Activated CD4-positive, CD25-positive, alpha-beta regulatory T cell (primary cell): Measurements from ENCODE around the gene CILP2.

Experiments
- DNase-seq, 4 experiments: peaks; one replicate each; lab custom pipeline; 2025; lab: John Stamatoyannopoulos, UW

Gene CILP2

GRCh38 chr19:19543640-19544039 lies 5.6 kb downstream of the CILP2 start:
- no peak for DNase-seq

GRCh38 chr19:19544257-19544953 lies 6.3 kb downstream of the CILP2 start:
- DNase-seq, result no peak

- DNase-seq, result no peak
Measured at GRCh38 chr19:19544954-19545591, 7.0 kb downstream of the CILP2 start.

GRCh38 chr19:19545707-19546106 lies 7.6 kb downstream of the CILP2 start:
- no peak for DNase-seq

- DNase-seq, result no peak
Measured at GRCh38 chr19:19546751-19547162, 8.7 kb downstream of the CILP2 start.

DNA sequence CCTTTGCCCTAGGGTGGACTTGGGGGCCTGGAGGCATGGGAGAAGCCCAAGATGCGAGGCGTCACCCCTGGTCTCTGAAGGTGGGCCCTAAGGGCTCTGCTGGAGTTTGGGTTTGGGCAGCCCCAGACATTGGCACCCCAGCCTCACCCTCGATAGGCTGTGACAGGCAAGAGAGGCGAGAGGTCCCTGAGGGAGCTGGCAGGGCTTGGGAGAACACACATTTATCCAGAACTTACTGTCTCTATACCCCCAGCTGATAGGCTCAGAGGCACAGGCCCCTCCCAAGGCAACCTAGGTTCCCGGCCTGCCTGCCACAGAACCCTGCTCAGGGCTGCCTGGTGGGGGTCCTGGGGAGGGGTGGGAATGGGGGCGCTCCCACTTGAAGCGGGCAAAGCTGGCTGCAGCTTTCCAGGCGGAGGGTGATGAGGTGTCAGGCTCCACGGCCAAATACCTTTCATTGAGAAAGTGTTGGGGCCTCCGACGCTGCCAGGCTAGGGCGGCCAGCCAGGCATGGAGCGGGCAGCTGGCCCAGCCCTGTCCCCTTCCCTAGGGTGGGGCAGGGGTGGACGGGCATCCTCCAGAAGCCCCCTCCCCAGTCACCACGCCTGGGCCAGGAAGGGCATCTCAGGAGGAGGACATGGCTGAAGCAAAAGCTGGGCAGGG lies 9.7 kb downstream of the CILP2 start:
- DNase-seq, result no peak

- DNase-seq, result no peak
Measured at GRCh38 chr19:19548915-19549759, 11.1 kb downstream of the CILP2 start.

- no peak for DNase-seq
Measured at GRCh38 chr19:19549804-19550464, 11.9 kb downstream of the CILP2 start.

DNA sequence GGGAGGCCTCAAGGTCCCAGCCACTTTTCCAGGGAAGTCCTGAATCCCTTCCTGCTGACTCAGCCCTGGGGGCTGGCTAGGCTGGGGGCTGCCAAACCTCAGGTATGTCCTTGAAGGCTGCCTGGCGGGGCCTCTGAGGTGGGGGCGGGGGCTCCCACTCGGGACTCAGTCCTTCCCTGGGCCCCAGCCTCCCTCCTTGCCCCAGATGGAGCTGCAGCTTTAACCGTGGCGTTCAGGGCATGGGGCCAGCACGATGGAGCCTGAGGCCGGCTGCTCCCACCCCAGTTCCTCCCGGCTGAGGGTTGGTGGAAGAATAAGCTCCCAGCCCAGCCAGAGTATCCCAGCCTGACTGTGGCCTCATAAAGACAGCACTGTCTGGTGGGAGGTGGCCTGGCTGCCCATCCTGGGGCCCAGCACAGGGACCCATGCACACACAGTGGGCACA lies 12.4 kb downstream of the CILP2 start:
- no peak for DNase-seq

- no peak for DNase-seq
Measured at GRCh38 chr19:19550972-19551852, 13.1 kb downstream of the CILP2 start.

DNA sequence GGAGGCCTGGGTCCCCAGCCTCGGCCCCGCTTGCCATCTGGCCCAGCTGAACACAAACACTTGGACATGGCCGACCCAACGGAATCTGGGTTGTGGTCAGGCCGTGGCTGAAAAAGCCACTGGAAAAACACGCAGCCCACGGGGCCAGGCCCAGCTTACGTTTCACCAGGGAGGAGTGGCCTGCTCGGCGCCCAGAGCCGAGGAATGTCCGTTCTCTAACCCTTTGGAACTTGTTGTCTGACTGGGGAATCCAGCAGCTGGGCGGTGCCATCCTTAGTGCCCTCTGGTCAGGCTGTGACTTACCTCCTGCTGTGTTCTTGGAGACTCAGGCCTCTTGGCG lies 13.8 kb downstream of the CILP2 start:
- DNase-seq, result no peak

DNA sequence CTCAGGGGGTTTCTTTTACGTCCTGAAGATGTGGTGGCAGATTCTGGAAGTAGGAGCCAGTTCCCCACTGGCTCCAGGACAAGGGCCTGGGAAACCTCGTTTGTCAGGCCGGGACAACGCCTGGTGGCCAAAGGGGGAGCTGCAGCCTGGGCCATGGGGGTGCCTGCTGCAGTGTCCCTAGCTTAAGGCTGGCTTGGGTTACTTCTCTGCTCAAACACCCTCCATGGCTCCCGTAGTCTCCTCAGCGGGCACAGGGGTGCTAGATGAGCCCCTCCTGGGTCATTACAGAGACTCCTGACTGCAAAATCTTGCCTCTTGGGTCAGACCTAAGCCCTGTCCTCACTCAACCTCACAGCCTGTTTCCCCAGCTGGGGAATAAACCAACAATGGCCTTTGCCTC lies 14.7 kb downstream of the CILP2 start:
- DNase-seq, result no peak

DNA sequence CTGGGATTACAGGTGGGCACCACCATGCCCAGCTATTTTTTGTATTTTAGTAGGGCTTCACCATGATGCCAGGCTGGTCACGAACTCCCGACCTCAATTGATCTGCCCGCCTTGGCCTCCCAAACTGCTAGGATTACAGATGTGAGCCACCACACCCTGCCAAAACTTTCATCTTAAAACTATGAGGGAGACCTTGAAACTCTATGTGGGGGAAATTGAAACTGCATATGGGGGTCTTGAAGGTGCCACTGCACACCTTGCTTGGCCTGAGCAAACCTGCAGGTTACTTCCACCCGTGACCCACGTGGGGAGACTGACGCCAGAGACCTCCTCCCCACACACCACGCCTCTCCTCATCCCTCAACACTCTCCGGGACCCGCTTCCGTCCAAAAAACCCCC lies 15.6 kb downstream of the CILP2 start:
- DNase-seq, result no peak

DNA sequence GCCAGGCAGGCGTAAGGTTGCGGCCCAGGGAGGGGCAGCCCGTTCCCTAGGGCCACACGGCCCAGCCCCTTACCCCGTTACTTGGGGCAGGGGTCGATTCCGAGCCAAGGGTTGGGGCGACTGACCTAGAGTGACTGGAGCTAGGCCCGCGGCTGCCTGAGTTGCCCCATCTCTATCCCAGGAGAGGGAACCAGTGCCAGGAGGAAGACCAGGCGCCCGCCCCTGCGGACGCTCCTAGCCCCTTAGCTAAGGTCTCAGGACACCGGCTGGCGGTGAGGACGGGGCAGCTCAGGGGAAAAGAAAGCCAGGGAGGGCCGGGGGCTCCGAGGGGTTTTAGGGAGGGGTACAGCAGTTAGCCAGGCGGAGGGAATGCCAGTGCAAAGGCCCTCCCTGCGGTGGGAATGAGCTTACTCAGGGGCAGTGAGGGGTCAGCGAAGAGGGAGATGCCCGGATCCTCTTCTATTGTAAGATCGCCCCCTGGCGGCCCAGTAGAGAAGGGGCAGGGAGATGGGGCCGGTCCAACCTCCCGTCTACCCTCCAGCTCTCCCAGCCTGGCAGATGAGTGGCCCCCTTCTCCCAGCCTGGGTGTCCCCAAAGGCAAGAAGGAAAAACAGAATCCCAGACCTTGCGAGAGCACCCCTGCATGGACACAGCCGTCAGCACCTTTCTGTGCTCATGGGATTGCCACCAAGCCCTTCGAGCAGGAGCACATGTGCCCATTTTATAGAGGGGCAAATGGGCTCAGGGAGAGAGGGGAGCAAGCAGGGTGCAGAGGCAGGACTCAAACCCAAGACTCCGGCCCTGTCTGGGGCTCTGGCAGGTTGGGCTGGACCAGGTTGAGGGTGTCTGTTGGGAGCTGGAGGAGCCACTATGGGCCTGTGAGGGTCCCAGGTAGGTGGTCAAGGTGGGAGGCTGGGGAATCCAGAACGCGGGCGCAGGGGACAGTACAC lies 16.3 kb downstream of the CILP2 start:
- peak in 3 of 4 experiments; percentile 14 to 43 (median 40) for DNase-seq

DNA sequence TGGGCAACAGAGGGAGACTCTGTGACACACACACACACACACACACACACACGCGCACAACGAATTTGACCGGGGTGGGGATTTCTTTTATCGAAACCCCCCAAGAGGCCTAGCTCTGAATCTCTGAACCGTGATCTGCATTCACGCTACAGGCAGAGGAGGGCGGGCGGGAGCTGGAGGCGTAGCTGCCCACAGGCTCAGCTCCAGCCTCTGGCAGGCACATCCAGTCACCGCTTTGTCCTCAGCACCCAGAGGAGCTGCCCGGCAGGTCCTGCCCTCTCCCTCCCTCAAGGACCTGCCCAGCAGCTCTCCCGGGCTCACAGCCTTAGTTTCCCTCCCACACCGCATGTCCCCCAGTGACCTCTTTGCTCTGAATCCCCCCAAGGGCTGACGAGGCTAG lies 20.0 kb downstream of the CILP2 start:
- no peak for DNase-seq

DNA sequence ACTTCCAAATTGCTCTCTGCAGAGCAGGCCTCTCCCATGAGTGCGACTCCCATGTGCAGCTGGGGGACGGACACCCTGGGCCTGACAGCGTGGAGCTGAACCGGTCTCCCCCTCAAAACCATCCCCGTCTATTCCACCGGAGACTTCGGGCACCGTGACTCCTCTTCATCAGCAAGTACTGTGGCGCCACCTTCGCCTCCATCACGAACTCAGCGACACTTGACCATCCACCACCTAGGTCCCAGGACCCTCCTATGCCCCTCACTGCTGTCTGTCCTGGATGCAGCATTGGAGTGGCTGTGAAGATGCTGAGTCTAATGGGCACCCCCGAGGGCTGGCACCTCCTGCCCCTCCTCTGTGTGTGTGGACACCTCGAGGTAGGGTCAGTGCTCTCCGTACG lies 20.6 kb downstream of the CILP2 start:
- DNase-seq, result no peak

DNA sequence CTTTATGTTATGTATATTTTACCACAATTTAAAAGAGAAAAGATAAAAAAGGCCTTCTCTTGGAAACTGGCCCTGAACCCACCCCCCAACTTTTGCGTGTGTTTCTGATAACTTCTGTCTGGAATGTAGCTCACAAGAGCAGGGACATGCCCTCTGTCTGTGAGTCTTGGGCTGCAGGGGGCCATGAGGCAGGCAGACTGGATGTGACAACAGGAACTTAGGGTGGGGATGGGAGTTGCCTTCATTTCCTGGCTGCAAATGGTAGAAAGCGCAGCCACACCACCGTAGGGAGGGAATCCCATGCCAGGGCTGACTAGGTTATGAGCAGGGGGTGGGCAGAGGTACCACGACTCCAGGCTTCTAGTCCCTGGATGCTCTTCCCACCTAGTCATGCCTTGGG lies 21.9 kb downstream of the CILP2 start:
- DNase-seq, result no peak

DNA sequence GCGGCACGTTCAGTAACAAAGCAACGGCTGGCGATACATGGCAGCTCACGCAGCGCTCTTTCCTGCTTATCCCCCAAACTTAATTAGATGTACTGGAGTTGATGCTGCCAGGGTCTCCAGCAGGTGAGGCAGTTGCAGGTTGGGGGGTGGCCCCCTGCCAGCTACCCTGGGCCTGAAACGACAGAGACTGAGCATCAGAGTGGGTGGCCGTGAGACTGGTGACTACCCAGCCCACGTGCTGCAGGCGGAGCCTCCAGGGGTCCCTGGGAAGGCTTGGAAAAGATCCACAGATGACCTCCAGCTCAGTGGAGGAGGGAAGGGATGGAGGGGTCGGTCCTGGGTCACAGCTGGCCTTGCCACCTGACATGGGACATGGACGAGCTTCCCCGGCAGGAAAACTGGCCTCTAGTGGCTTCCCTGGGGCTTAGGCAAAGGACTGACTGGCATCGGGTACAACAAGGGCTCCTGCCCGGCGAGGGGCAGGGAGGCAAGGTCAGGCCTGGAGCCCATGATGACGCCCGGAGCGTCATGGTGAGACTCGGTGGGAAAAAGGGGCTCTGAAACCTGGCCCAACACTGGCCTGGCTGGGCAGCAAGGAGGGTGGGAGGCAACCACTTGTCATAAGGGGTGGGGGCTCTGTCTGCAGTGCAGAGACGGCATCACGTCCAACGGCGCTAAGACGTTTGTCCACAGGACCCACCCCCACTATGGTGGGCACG lies 24.0 kb downstream of the CILP2 start:
- no peak for DNase-seq
